NT2/D1 (cell line): Measurements from ENCODE around the gene CENPE.

Source experiments
- SUZ12 ChIP-seq: IDR thresholded peaks from 2 replicates; pipeline ENCODE4 v1.6.1; 2011; ENCODE audit not compliant: insufficient read length, insufficient read depth; ENCODE audit errors: extremely low read depth
- YY1 ChIP-seq: IDR thresholded peaks from 2 replicates; pipeline ENCODE4 v1.6.1; 2011; ENCODE audit not compliant: insufficient read length, insufficient read depth
- ZNF274 ChIP-seq: IDR thresholded peaks from 2 replicates; pipeline ENCODE4 v1.6.1; 2011; ENCODE audit warnings: mild to moderate bottlenecking, low read depth, low read length

- no peak for TF ChIP-seq YY1
- TF ChIP-seq ZNF274: no peak
- no peak for TF ChIP-seq SUZ12
Observed at GRCh38 chr4:103136671-103137445, 61.3 kb downstream of the CENPE start.
